NCI-H345 (cell line): ENCODE results near the gene IFT88.
A peak's percentile ranks its signal among the peaks of the same experiment; 100 is the strongest.

ENCODE experiments used
- DNase-seq: peaks from one replicate; lab custom pipeline; 2025; lab: John Stamatoyannopoulos, UW

IFT88 gene

DNA sequence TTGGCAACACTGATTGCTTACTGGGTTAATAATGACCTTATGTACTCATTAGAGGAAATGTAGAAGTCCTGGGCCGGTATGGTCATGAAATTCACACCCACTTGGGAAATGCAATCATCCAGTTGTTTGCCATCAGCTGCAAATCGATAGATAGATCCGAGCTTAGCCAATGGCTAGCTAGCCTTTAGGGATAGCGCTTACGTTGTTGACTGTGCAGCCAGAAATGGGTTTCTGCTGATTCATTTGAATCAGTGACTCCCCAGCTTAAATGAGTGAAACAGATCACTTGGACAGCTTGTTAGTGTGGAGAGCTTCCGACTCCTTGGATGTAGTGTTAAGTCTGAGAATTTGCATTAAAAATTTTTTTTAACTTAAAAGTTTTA lies 148.4 kb downstream of the IFT88 start:
- no peak for DNase-seq

DNA sequence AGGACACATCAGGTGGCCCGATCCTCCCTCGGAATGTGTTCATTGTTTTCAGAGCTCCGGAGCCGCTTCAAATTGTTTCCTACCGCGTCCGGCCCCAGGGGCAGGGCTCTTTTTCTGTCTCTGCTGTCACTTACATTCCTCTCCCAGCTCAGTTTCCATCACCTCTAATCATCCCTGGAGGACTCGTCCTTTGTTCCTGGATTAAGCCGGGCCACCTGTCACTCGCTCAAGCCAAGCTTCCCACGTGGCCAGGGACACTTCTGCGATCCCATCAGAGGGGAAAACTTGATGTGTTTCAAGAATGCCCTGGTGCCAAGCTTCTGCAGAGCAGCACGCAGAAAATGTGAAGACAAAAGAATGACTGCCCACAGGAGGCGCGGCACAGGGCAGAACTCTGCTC lies 150.0 kb downstream of the IFT88 start:
- DNase-seq, result peak; percentile 27

DNA sequence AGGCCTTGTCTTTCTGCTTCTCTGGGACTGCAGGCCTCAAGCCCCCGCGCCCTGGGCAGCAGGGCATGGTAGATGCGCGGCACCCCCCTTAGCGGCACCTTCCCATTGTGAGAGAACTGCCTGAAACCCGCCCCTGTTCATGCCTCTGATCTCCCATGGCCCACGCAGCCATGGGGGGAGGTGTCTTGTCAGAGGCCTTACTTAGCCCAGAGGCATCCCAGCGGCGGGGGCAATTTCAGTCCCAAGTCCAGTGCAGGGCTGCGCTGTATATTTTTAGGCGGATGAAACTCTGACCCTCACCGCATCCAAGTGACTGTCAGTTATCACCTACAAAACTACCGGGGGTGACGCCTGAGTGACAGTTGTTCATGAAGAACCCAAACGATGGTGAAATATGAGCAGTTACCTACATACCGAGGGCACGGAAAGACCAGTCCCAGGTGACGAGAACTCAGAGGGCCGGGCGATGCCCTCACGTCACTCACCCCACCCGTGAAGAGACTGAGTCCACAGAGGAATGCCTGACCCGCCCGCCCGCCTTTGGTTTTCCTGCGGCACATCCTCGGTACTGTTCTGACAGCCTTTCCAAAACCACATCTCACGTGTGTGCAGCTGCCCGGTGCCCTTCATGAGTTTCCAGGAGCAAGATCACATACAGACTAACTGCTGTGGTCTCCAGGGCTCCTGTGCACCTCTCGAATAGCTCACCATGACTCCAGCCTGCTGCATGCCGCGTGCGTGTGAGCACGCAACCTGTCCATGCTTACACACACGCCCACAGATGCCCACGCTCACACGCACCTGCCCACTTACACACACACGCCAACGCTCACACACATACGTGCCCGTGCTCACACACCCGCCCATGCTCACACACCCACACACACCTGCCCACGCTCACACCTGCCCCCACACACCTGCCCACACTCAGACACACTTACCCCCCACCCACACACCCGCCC lies 150.9 kb downstream of the IFT88 start:
- DNase-seq, result no peak

DNA sequence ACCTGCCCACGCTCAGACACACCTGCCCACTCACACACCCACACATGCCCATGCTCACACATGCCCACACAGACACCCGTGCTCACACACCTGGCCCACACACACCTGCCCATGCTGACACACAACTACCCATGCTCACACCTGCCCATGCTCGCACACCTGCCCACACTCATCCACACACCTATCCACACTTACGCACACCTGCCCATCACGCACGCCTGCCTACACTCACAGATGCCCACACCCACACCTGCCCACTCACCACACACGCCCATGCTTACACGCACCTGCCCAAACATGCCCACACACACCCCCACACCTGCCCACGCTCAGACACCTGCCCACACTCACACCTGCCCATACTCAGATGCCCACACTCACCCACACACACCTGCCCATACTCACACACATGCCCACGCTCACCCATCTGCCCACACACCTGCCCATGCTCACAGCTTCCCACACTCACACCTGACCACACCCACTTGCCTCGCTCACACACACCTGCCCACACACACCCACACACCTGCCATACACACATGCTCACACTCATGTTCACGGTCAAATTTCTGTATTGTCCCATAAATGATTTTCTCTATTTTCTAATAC lies 152.1 kb downstream of the IFT88 start:
- no peak for DNase-seq

DNA sequence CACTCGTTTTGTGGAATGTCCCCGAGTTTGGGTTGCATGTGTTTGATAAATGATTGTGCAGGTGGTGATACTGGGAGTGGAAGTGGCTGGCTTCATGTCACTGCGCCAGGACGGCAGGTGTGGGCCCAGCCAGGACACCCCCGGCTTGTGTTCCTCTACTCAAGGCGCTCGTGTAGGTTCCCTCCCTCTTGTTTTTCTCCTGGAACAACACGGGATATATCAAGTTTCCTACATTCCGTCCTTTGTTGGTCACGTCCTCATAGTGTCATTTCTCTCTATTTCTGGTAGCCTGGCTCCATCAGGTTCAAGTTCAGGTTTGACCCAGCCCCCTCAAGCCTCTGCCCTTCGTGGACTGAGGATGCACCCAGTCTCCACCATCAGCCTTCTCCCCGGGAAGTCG lies 152.8 kb downstream of the IFT88 start:
- DNase-seq, result no peak

DNA sequence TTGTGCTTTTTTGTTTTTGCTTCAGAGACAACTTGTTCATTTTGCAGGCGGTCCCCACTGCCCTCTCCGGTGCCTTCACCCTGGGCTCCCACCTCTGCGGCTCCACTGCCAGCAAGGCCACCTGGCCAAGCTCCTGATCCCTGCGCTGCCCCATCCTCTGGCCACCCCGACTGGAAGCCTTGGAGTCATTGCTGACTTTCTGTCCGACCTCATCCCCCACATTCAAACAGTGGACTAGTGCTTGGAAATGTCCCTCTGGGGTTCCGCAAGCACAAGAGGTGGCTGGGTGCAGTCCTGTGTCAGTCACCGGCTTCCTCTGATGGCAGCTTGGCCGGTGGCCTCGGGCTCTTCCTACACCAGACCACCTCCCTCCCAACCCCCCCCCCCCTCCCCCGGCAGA lies 153.5 kb downstream of the IFT88 start:
- no peak for DNase-seq

DNA sequence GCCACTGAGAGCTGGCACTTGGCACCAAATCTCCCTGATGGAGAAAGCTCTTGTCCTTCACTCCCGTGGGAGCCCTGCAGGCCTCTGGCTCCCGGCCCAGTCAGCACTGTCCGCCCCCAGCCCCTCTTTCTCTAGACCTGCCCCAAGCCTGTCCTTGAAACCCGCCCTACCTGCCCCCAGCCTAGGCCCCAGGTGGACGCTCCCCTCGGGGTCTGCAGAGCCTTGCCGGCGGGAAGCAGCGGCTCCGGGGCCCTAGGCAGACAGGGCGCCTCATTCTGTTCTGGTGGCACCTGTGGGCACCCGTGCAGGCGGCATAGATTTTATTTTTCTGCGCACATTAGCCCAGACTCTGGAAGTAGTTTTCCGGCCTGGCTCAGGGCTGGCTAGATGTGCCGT lies 154.1 kb downstream of the IFT88 start:
- DNase-seq, result no peak

DNA sequence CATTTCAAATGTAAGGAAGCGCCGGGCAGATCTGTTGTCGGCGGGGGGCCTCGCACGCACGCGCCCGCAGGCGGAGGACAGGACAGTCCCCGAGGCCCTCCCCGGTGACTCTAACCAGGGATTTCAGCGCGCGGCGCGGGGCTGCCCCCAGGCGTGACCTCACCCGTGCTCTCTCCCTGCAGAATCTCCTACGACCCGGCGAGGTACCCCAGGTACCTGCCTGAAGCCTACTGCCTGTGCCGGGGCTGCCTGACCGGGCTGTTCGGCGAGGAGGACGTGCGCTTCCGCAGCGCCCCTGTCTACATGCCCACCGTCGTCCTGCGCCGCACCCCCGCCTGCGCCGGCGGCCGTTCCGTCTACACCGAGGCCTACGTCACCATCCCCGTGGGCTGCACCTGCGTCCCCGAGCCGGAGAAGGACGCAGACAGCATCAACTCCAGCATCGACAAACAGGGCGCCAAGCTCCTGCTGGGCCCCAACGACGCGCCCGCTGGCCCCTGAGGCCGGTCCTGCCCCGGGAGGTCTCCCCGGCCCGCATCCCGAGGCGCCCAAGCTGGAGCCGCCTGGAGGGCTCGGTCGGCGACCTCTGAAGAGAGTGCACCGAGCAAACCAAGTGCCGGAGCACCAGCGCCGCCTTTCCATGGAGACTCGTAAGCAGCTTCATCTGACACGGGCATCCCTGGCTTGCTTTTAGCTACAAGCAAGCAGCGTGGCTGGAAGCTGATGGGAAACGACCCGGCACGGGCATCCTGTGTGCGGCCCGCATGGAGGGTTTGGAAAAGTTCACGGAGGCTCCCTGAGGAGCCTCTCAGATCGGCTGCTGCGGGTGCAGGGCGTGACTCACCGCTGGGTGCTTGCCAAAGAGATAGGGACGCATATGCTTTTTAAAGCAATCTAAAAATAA lies 154.7 kb downstream of the IFT88 start:
- peak; percentile 57 for DNase-seq

DNA sequence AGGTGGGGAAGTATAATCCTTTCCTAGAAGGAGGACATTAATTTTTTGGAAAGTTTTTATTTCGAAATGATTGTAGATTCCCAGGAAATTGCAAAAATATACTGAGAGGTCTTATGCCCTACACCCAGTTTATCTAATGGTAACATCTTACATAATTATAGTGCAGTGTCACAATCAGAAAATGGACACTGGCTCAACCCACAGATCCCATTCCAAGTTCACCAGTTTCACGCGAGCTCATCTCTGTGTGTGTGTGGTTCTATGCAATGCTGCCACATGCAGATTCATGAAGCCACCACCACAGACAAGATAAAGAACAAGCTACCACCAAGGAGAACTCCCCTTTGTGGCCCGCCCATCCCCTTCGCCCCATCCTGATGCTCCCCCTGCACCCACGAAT lies 160.9 kb downstream of the IFT88 start:
- no peak for DNase-seq

DNA sequence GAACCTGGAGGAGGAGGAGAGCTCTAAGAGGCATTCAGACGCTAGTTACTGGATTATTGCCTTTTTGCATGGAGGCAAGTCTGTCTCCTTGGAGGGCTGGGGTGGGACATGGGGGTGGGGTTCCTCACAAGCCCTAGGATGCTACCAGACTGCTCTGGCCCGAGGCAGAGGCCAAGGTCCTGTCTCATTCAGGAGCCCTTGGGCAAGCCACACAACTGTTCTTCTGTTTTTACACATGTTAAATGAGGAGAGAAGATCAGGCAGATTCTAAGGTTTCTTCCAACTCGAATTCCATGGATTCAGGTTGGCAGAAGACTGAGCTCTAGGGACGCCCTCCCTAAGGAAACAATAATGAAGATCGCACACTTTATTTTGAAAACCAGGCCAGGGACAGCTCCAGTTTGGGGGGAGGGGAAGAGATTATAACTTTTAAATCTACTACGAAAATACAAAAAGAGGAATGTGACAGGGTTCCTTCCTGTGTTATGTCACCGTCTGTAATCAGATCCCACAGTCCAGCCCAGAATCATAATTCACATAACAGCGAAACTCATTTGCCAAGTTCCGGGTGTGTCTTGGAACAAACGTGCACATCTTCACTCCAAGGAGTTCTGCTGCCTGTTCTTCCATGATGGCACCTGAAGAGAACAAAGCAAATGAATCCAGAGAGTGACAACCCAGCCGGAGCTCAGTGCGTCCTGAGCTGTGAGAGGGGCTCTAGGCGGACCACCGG lies 161.8 kb downstream of the IFT88 start:
- no peak for DNase-seq

DNA sequence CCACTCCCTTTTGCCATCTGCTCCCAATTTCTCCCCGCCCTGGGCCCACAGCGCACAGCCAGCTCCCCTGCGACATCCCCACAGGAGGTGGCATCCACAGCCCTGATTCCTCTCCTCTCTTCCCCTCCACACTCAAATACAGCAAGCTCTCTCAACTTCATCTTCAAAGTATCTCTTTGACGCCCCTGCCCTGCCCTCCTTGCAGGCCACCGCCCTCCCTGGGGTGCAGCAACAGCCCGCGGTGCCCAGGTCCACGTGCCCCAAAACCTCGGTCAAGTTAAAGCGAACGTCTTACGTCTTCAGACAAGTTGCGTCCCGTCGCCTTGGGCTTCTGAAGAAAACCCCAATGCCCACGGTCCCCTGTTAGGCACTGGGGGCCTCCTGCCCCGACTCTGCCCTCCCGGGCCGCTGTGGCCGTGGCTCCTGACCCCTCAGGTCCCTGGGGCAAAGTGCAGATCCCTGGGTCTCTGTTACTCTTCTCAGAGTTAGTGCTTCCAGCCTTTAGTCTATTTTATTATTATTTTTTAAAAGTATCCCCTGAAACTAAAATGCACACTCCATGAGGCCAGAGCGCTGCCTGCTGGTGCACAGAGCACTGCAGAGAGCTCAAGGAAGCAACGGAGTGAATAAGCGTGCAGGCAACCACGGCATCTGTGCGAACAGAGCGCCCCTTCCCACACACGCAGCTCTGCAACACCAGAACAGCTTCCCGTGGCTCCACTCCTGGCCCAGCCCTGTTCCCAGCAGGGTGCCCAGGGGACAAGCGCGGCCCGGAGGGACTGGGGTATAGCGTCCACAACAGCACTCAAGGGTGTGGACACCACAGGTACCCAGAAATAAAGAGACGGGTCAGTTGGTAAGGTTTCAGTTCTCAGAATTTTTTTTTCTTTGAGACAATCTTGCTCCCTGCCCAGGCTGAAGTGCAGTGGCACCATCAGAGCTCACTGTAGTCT lies 163.0 kb downstream of the IFT88 start:
- no peak for DNase-seq

DNA sequence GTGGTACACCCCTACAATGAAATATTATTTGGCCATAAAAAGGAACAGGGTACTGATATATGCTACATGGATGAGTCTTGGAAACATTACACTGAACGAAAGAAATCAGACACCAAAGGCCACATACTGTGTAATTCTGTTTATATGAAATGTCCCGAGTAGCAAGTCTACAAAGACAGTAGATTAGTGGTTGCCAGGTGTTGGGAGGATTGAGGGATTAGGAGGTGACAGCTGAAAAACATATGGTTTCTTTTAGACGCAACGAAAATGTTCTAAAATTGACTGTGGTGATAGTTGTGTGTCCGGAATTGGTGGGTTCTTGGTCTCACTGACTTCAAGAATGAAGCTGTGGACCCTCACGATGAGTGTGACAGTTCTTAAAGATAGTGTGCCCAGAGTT lies 171.7 kb downstream of the IFT88 start:
- DNase-seq, result no peak

DNA sequence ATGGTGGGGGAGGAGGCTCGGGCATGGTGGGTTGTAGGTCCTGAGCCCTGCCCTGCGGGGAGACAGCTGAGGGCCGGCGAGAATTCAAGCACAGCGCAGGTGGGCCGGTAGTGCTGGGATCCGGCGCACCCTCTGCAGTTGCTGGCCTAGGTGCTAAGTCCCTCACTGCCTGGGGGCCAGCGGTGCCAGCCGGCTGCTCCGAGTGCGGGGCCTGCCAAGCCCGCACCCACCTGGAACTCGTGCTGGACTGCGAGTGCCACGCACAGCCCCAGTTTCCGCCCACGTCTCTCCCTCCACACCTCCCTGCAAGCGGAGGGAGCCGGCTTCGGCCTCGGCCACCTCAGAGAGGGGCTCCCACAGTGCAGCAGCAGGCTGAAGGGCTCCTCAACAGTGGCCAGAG lies 173.1 kb downstream of the IFT88 start:
- no peak for DNase-seq
